Ovary (tissue), 3 donors: Measurements from ENCODE around the gene TSPAN1.

Experiments
- CTCF ChIP-seq, 3 donors: fragments of 450-650 bp in 2 of 3; fragments of 200-600 bp in 1 of 3; IDR thresholded peaks; one replicate each; pipeline versions ENCODE4 v1.5.1 to v1.8.0; 2016 to 2022; ENCODE audit warnings: antibody characterized with exemption in 3 of 3, mild to moderate bottlenecking in 1 of 3
- EP300 ChIP-seq: sonication (generic); formaldehyde crosslinking; IDR thresholded peaks from one replicate; pipeline ENCODE4 v1.6.1; 2017; ENCODE audit warnings: antibody characterized with exemption
- POLR2A ChIP-seq: fragments of 450-650 bp; IDR thresholded peaks from one replicate; pipeline ENCODE4 v1.6.1; 2017; ENCODE audit warnings: antibody characterized with exemption, mild to moderate bottlenecking, moderate library complexity
- donor health status: DM: no; HTN: no; CAD: no.

GRCh38 chr1:46191033-46191701 is 16.3 kb downstream of the TSPAN1 start:
- no peak for TF ChIP-seq EP300
- no peak for TF ChIP-seq CTCF (IDR thresholded peaks at IDR 0.05)
- no peak for TF ChIP-seq POLR2A
